A172 (cell line): ENCODE data around the gene CBX8. TPM values are rescaled to one million over a fixed set of nuclear protein-coding genes. Genes with fewer than 3 reads are reported as not detected.
A peak's percentile ranks its signal among the peaks of the same experiment; 100 is the strongest.
"Not testable (repeated sequence)": the region's sequence is repeated elsewhere in the genome, so short reads cannot be mapped to it uniquely, and the experiment has no call there.

Experiments used
- DNase-seq: peaks from one replicate; pipeline ENCODE4 v3.0.0-alpha.2; 2015; ENCODE audit warnings: low spot score
- total RNA-seq: library from RNA; depleted of rRNA; stranded (reverse); fragments of >200 nt; shearing (Covaris generic); gene quantifications from 2 replicates; pipeline ENCODE4 v1.2.3, GENCODE V29; 2014

Gene CBX8
- total RNA-seq, 1 experiment from 2014 or later, result 8.8 TPM

DNA sequence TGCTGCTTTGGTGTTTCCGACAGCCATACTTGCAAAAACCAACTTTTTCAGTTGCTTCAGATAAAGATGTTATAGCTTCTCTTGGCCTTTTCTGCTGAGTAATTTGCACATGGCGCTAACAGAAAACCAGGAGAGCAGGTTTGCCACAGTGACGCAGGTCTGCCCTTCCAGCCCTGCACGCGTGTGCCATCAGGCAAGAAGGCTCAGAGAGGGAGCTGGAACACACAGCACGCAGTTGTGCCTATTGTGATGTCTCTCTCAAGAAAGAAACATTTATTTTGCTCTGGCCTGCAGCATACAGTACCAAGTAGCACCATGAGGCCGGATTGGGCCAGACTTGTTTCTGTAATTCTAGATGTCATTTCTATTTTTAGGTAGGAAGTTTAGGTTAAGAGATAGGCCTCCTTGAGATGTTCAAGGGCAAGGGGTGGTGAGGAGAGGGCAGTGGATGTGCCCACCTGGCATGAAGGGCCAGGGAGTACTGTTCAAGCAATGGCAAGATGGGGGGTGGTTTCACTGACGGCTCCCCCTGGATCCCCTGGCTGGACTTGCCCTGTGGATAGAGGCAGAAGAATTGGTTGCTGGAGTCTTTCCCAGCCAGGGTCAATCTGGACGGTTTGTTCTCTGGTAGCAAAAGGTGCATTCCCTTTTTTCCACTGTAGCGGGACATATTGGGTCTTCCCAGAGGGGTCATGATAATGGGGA is 17.1 kb downstream of the CBX8 start:
- no peak for DNase-seq

DNA sequence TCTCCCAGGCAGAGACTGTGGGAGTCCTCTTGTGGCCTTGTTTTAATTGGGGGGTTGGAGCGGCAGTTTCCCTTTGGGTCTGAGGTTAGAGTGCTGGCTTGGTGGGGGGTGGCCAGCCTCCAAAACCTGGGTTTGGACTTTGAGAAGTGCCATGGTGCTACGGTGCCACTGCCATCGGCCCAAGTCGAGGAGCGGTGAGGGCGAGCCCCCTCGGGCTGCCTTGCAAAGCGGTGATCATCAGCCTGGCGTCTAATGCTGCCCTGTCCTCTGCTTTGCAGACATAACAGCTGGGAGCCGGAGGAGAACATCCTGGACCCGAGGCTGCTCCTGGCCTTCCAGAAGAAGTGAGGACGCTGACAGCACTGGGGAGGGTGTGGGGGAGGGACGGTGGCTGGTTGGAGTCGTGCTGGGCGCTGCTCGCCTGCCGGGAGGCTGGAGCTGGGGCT is 17.8 kb downstream of the CBX8 start:
- no peak for DNase-seq

DNA sequence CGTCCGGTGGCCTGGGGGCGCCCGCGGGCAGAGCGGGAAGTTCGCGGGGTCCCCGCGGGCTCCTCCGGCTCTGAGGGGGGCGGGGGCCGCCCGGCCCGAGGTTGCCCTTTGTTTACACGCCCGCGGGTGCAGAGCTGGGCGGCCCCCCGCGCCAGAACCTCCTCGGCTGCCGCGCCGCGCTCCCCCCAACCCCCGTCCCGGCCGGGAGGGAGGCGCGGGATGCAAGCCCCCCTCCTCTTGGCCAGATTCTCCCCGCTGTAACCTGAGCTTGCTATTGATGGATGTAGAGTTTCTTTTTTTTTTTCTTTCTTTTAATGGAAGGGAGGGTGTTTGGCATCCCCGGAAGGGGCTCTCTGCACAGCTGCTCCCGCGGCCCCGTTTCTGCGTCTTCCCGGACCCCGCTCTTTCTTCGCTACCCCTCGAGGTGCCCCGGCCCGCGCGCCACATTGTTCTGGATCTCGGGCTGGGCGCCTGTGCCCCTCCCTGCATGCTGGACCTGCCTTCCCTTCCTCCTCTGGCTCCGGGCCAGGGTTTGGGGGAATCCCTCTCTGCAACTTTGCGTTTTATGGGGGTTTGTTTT is 18.3 kb downstream of the CBX8 start:
- DNase-seq, result peak; percentile 14

DNA sequence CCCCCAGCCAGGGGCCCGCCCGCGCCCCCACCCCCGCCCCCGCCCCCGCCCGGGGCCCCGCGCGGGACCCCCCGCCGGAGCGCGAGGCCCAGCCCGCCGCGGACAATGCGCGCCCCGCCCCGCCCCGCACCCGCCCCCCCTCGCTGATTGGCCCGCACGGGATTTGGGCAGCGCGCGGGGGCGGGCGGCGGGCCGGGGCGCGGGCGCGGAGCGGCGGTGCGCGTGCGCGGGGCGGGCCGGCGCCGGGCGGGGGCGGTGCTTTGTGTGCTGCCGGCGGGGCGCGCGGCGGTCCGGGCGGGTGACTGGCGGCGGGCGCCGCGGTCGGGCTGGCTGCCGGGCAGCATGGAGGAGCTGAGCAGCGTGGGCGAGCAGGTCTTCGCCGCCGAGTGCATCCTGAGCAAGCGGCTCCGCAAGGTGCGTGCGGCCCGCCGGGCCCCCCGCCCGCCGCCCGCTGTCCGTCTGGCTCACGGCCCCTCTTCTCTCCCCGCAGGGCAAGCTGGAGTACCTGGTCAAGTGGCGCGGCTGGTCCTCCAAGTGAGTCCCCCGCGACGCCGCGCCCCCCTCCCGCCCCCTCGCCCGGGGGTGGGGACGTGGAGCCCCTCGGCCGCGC is 18.9 kb downstream of the CBX8 start, which contains the start of gene CBX2:
CBX2 (plus strand) TSS at position 255 of the 610 bp plus-strand sequence; CDS start at position 343, 88 bp downstream.
- DNase-seq, result peak; percentile 21

DNA sequence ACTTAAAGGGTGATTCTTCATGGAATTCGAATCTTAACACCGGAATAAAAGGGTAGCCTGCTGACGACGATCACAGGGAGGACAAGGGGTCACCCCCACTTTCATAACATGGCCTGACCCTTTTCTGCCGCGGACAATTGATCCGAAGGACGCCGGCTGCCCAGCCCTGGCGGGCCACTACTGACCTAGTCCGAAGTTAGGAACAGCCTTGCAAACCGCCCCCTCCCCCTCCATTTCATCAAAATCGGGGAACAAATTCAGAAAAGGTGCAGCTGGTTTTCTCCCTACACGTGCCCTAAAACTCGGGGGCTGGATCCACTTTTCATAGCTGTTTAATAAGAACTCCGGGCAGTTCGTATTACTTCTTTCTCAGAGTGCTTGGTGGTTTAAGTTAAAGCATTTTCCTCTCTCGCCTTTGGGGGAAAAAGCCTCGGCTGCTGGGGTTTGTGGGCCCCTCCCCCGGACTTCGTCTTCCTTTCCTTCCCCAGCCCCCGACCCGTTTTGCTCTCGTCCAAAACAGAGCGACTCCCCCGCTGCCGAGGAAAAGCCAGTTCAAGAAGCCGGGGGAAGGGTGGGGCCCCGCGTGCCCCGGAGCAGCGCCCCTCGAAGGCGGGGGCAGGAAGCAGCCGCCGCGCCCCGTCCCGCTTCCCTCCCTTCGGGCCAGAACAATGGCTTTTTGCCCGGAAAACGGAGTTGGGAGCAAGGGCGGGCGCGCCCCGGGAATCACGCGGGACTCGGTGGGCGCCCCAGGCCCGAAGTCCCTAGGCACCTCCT is 19.6 kb downstream of the CBX8 start:
- peak; percentile 69 for DNase-seq

DNA sequence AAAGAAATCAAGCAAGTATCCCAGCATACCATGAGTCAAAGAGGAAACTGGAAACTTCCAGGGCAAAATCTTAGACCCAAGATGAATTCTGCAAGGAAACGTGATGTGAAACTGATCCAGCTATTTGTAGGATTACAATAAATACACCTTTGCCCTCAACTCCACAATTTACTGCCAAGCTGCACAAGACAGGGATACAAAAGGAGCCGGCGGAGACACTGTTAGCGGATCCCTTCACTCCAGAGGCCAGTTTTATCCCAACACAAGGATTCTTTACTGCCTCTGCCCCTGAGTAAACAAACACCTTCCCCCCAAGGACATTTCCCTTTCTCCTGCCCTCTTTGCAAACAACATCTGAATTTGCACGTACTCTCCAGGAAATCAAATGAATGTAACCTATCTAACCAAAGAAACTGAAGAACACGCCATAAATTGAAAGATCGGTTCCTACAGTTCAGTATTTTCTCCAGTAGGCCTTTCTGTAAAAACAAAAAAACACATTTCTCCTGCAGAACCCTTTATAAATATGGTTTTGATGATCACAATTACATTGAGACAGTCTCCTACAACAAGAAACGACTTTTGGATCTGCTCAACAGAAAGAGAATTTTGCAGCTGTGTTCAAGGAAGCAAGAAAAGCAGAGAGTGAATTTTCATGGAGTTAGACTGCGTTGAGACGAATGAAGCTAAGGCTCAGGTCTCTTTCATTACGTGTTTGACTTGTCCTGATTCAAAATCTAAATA is 20.3 kb downstream of the CBX8 start:
- no peak for DNase-seq

DNA sequence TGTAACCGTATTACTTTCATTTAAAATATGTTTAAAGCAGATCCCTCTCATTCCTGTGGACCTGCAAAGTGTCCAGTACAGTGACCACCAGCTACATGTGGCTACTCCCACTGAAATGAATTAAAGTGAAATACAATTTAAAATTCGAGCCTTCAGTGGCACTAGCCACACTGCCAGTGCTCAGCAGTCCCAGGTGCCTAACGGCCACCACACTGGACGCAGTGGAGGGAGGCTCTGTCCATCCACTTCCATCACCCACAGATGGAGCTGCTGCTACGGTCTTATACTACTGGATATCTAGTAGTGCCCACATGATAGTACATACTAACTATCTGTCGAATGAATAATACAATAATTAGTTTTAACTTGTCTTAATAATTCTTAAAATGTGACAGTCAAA is 21.2 kb downstream of the CBX8 start:
- no peak for DNase-seq

DNA sequence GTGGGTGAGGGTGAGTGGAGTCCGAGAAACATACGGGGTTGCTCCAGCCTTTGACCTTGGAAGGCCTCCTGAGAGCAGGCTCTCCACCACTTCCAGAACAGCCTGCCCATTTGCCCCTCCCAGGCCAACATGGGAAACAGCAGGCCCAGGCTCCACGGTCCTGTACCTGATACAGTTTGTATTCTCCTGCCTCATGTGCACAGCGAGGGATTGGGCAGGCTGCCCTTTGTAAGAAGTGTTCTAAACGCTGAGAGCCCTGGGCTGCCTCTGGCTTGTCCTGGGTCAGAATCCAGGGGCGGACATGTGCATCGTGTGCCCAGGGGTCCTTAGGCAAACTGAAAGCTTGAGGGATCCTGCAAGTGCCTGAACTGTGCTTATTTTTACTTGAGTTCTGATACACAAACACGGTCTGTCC is 22.3 kb downstream of the CBX8 start:
- no peak for DNase-seq

DNA sequence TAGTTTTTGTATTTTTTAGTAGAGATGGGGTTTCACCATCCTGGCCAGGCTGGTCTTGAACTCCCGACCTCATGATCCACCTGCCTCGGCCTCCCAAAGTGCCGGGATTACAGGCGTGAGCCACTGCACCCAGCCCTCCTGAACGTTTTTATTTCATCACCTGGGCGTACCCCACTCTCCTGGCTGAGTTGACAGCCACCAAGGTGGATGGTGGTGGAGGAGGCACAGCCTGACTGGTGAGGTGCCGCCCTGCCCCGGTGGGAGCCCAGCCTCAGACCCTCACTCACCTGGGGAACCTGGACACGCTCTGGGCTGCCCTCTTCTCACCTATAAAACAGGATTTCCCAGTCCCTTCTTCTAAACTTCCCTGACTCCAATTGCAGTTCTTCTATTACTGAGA is 24.2 kb downstream of the CBX8 start:
- DNase-seq, result not testable (repeated sequence)

DNA sequence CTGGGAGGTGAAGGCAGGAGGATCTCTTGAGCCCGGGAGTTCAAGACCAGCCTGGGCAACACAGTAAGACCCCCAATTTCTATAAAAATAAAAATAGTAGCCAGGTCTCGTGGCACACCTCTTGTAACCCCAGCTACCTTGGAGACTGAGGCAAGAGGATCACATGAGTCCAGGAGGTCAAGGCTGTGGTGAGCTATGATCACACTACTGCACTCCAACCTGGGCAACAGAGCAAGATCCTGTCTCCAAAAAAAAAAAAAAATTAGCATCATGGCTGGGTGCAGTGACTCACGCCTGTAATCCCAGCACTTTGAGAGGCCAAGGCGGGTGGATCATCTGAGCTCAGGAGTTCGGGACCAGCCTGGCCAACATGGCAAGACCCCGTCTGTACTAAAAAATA is 25.6 kb downstream of the CBX8 start:
- no peak for DNase-seq

DNA sequence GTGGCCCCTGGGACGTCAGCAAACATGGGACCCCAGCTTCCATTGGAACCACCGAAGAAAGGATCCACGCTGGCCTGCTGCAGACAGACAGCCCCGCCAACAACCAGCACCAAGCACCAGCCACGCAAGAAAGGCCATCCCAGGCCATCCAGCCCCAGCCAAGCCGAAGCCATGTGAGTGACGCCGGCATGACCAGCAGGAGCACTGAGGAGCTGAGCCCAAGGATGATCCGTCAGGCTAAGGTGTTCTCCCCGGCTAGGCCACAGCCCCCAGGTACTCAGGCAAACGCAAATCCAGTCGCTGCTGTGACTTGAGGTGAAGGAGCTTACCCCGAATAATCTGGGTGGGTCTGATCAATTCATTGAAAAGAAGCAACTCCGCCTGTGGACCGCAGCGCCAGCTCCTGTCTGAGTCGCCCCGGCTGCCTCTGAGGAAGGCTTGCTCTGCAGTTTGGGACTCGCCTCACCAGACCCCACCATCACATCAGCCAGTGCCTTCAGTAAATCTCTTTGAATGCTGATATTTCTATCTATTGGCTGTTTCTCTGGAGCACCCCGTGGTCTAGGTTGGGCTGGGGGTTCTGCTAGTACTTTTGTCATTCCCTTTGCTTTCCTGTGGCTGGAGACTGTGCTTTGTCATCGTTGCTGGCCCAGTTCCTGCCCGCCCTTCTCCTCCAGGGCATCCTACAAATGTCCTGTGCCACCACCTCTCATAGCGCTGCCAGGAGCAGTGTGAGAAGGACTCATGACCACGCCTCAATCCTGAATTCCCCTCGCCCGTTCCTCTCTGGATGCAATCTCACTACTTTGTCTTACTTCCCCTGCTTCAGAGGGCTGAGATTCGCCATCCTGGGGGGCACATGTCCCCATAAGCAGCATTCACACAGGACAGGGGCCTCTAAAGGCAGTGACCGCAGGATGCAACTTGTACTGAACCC is 27.0 kb downstream of the CBX8 start:
- peak; percentile 53 for DNase-seq

DNA sequence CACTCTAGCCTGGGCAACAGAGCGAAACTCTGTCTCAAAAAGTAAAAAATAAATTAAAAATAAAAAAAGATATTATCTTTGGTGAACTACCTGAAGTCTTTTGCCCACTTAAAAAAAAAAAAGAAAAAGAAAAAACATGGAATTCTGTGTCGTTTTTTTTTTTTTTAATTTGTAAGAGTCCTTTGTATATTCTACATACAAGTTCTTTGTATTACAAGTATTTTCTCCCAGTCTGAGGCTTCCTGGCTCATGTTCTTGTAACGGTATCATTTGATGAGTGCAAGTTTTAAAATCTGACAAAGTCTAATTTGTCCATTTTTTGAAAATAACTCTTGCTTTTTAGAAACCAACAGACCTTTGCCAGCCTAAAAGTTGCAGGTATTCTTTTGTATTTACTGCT is 31.2 kb downstream of the CBX8 start:
- DNase-seq, result no peak

DNA sequence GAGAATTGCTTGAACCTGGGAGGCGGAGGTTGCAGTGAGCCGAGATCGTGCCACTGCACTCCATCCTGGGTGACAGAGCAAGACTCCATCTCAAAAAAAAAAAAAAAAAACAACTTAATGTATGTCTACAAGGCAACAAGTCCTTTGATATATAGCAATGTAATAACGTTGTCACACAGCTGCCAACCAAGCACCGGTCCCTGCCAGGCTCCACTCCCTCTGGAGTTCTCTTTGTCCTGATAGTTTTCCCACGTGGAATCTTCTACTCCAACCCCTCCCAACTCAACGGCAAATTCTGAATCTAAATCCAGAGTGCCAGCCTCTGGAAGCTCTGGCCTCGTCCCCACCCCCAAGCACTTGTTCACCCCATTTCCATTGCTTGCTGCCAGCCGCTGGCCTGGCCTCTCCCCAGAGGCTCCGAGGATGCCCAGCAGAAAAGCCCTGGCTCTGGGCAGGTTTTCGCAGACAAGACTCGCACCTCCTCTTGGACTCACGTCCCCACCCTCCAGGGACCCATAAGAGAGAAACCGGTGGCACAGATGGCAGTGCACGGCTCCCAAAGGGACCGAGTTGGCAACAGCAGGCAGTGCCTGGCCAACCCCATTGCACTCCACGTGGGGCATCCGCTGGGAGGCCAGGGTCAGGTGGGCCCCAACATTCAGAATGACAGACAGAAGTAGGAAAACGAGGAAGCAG is 34.8 kb downstream of the CBX8 start:
- DNase-seq, result no peak

DNA sequence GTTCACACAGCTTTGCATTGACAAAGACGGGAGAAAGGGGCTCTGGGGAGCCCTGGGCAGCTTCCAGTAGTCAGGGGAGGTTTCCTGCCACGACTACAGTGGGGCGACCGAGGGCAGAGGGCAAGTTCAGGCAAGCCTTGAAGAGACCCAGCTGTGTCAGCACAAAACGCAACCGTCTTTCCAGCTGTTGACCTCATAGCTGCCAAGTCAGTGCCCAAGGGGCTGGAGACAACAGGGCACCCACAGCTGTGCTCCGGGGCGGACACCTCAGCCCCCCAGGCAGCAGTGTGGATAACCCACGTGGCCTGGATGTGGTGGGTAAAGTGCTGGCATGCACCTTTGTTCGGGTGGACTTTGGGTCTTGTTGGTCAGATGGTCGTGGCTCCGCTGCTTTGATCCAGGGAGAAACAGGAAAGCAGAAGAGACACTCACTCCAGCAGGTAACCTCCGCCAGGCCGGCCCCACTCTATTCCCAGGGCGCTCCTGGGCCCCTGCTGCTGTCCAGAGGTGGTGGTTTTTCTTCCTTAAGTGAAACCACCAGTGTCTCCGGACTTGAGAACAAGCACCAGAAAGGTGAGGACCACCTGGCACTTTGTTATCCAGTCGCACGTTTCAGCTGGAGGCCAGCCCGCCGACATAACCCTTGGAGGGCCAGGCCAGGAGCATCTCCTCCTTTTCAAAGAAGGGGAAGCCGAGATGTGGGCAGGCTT is 36.5 kb downstream of the CBX8 start:
- DNase-seq, result no peak

DNA sequence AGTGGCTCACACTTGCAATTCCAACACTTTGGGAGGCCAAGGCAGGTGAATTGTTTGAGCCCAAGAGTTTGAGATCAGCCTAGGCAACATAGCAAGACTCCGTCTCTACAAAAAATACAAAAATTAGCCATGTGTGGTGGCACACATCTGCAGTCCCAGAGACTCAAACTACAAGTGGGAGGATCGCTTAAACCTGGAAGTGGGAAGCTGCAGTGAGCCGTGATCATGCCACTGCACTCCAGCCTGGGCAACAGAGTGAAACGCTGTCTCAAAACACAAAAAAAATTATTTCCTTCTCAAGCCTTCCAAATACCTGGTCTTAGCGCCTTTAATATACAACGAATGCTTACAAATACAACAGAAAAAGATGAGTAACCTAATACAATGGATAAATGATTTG is 38.6 kb downstream of the CBX8 start:
- DNase-seq, result no peak

DNA sequence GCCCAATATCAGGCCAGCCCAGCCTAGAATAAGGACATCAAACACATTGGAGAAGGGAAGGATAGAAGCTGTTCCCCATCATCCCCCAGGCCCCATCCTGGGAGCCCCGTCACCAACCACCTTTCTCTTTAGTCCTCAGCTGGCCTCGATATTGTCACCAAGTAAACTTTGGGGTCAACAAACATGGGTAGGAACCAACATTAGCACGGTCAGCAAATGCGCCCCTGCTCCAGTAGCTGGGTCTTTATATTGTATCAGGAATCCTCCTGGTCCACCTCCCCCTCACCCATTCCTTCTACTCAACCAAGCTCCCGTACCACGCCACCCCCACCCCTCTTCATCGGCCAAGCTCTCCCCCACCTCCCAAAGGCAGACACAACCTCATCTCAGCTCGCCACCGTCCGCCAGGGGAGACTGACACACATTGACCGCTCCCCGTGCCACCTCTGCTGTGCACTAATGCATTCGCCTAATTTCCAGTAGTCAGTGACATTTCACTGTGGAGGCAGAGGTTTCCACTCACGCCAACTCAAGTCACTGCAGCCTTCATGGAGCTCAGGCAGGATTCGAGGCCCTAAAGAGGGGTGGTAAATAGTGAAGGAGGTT is 39.6 kb downstream of the CBX8 start:
- DNase-seq, result no peak

DNA sequence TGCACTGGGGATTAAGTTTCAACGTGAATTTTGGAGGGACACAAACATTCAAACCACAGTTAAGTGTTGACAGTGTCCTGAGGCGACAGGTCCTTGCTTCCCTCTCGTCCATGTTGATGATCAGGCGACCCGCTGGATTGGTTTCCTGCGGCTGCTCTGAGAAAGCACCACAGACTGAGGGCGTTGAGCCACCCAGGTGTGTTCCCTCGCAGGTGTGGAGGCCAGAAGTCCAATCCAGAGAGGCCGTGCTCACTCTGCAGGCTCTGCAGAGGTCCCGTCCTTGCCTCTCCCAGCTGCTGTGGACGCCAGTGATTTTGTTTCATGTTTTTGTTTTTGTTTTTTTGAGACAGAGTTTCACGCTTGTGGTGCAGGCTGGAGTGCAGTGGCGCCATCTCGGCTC is 41.3 kb downstream of the CBX8 start:
- no peak for DNase-seq

DNA sequence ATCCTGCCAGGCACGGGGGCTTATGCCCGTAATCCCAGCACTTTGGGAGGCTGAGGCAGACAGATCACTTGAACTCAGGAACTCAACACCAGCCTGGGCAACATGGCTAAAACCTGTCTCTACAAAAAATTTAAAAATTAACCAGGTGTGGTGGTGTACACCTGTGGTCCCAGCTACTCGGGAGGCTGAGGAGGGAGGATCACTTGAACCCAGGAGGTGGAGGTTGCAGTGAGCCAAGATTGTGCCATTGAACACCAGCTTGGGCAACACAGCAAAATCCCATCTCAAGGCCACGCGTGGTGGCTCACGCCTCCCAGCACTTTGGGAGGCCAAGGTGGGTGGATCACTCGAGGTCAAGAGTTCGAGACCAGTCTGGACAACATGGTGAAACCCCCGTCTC is 42.0 kb downstream of the CBX8 start:
- DNase-seq, result not testable (repeated sequence)

DNA sequence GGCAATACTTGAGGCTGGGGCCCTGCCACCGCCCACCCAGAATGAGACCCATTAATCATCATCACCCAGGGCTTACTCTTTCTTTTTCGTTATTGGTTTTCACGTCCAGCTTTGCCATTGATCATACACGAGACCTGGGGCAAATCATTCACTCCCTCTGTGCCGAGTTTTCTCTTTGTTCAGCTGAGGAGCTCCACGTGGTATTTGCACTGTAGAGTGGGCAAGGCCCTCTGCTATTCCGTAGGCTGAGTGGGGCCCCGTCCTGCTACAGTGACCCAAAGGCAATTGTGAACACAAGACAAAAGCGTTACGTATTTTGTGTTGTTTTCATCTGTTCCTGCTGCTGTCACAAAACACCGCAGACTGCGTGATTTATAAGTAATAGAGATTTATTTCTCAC is 42.5 kb downstream of the CBX8 start:
- DNase-seq, result no peak
